ENCODE data around the gene KCNH4. TPM values are rescaled to one million over a fixed set of nuclear protein-coding genes. Genes with fewer than 3 reads are reported as not detected.

The KCNH4 gene
- total RNA-seq, 1 experiment from 2014 or later, result 0.24 TPM

GRCh38 chr17:42190491-42191274, 9.7 kb upstream of the KCNH4 start:
- POLR2A ChIA-PET, result interaction anchor here (0.6 to 1.1 kb wide), 2 partner anchors 9 to 129 kb away, joined by 3 to 7 read pairs; no protein-coding TSS in a partner anchor
- CTCF ChIA-PET, result interaction anchor here (1.4 to 2.0 kb wide), 3 partner anchors 10 to 32 kb away, joined by 5 to 8 read pairs (median 5); no protein-coding TSS in a partner anchor
- H3K27ac Mint-ChIP-seq, result no peak overlapping the region
- DNase-seq (ENCODE audit: low spot score) (no peak), ATAC-seq (no peak)
- H3K9me3 Mint-ChIP-seq, result no peaks in the 10 kb centered on the region
- no peak overlapping the region for H3K4me3 Mint-ChIP-seq
- peaks cover 14% of the 10 kb centered on the region for H3K27me3 Mint-ChIP-seq (ENCODE audit: low read depth)
- TF ChIP-seq KAT7 (CRISPR knock-in tag; IDR thresholded peaks at IDR 0.05; ENCODE audit: borderline replicate concordance), result no peak
- TF ChIP-seq ZNF219 (CRISPR knock-in tag; IDR thresholded peaks at IDR 0.05; ENCODE audit: borderline replicate concordance), result no peak
- TF ChIP-seq MAX (CRISPR knock-in tag; IDR thresholded peaks at IDR 0.05), result no peak
- TF ChIP-seq ELF4 (CRISPR knock-in tag; IDR thresholded peaks at IDR 0.05; ENCODE audit: low read depth), result no peak
- TF ChIP-seq E2F5 (CRISPR knock-in tag; IDR thresholded peaks at IDR 0.05), result no peak
- TF ChIP-seq SMAD4 (CRISPR knock-in tag; IDR thresholded peaks at IDR 0.05), result no peak
- no peak for TF ChIP-seq TEAD1 (CRISPR knock-in tag; IDR thresholded peaks at IDR 0.05)
- TF ChIP-seq ZNF532 (CRISPR knock-in tag; IDR thresholded peaks at IDR 0.05; ENCODE audit: borderline replicate concordance), result no peak
- no peaks in the 10 kb centered on the region for H3K36me3 Mint-ChIP-seq
- peaks cover 18% of the 10 kb centered on the region for H3K4me1 Mint-ChIP-seq

- no peak overlapping the region for H3K27ac Mint-ChIP-seq
- H3K4me3 Mint-ChIP-seq, result no peak overlapping the region
- no peak for ATAC-seq
- DNase-seq (ENCODE audit: low spot score), result no peak
- peaks cover 25% of the 10 kb centered on the region for H3K4me1 Mint-ChIP-seq
- H3K9me3 Mint-ChIP-seq, result no peaks in the 10 kb centered on the region
- CTCF ChIA-PET, result interaction anchor here (1.3 to 7.3 kb wide), 4 partner anchors 9 to 33 kb away, joined by 3 to 55 read pairs (median 5); partner anchors contain the start of gene KCNH4
- POLR2A ChIA-PET, result interaction anchor here (0.6 kb wide), 1 partner anchor 269 kb away, joined by 5 read pairs; no protein-coding TSS in a partner anchor
- no peaks in the 10 kb centered on the region for H3K36me3 Mint-ChIP-seq
- H3K27me3 Mint-ChIP-seq (ENCODE audit: low read depth), result peaks cover 24% of the 10 kb centered on the region
- TF ChIP-seq CREB1 (CRISPR knock-in tag; IDR thresholded peaks at IDR 0.05), result no peak
- TF ChIP-seq TEAD4 (CRISPR knock-in tag; IDR thresholded peaks at IDR 0.05), result no peak
- no peak for TF ChIP-seq GABPB1 (CRISPR knock-in tag; IDR thresholded peaks at IDR 0.05)
- TF ChIP-seq ERG (CRISPR knock-in tag; IDR thresholded peaks at IDR 0.05), result no peak
- no peak for TF ChIP-seq ATF1 (CRISPR knock-in tag; IDR thresholded peaks at IDR 0.05)
- TF ChIP-seq CDX4 (CRISPR knock-in tag; IDR thresholded peaks at IDR 0.05; ENCODE audit: borderline replicate concordance), result no peak
- no peak for TF ChIP-seq E2F4 (CRISPR knock-in tag; IDR thresholded peaks at IDR 0.05; ENCODE audit: borderline replicate concordance, low read depth)
- no peak for TF ChIP-seq ZBTB21 (CRISPR knock-in tag; IDR thresholded peaks at IDR 0.05; ENCODE audit: borderline replicate concordance)
- TF ChIP-seq ARID4B (CRISPR knock-in tag; IDR thresholded peaks at IDR 0.05; ENCODE audit: borderline replicate concordance), result no peak
- TF ChIP-seq EMX1 (CRISPR knock-in tag; IDR thresholded peaks at IDR 0.05), result no peak
Measured at GRCh38 chr17:42189651-42189965, 8.7 kb upstream of the KCNH4 start.

Data from WTC11 (cell line).